CD4-positive, alpha-beta T cell (primary cell): ENCODE data around the gene CPXM1. TPM values are rescaled to one million over a fixed set of nuclear protein-coding genes. Genes with fewer than 3 reads are reported as not detected.

Experiments
- ATAC-seq: fragments of 200-7000 bp; cut with Tn5 transposase; one replicate; pipeline ENCODE4 v1.10.0; 2022; ENCODE audit warnings: mild to moderate bottlenecking; ENCODE audit not compliant: poor library complexity
- CTCF ChIA-PET: fragments of 350-600 bp; sonication (Branson Sonifier 250); formaldehyde crosslinking; loops from one replicate; lab custom pipeline; 2021; ENCODE audit warnings: antibody characterized with exemption, inconsistent platforms; lab: Charles Lee
- POLR2A ChIA-PET: fragments of 350-600 bp; sonication (Branson Sonifier 250); formaldehyde crosslinking; loops from one replicate; lab custom pipeline; 2021; ENCODE audit warnings: antibody characterized with exemption, inconsistent platforms; lab: Charles Lee
- DNase-seq, 14 experiments: peaks; one replicate each; pipeline ENCODE4 v3.0.0-alpha.2; 2013 to 2020; ENCODE audit warnings: mixed read lengths in 2 of 14
- H3K27ac ChIP-seq, 2 donors: one replicate each; pipeline versions ENCODE4 v1.5.1 to v1.7.0; 2013; ENCODE audit warnings: low read length in 2 of 2, low read depth in 1 of 2, mild to moderate bottlenecking in 1 of 2
- H3K27me3 ChIP-seq, 2 experiments: 1 replicate in 1 of 2; 2 replicates in 1 of 2; pipeline versions ENCODE4 v1.6.1 to v1.7.0; 2013; ENCODE audit warnings: low read length in 2 of 2, control low read depth in 1 of 2, mild to moderate bottlenecking in 1 of 2, moderate library complexity in 1 of 2; ENCODE audit not compliant: insufficient read depth in 2 of 2, control insufficient read depth in 1 of 2
- H3K36me3 ChIP-seq: one replicate; pipeline ENCODE4 v1.6.1; 2013; ENCODE audit warnings: low read length, control low read depth; ENCODE audit not compliant: insufficient read depth
- H3K4me1 ChIP-seq: one replicate; pipeline ENCODE4 v1.6.1; 2013; ENCODE audit warnings: low read length, control low read depth; ENCODE audit not compliant: insufficient read depth
- H3K4me3 ChIP-seq: one replicate; pipeline ENCODE4 v1.5.1; 2013; ENCODE audit warnings: mild to moderate bottlenecking, low read length, moderate library complexity
- H3K9me3 ChIP-seq, 2 experiments: 1 replicate in 1 of 2; 2 replicates in 1 of 2; pipeline versions ENCODE4 v1.6.1 to v1.7.0; 2013; ENCODE audit warnings: low read length in 2 of 2, mild to moderate bottlenecking in 2 of 2, control low read depth in 1 of 2, moderate library complexity in 1 of 2; ENCODE audit not compliant: control insufficient read depth in 1 of 2, insufficient read depth in 1 of 2
- H3K27ac Mint-ChIP-seq: one replicate; pipeline ENCODE4 v1.8.0; 2020; ENCODE audit warnings: mixed read lengths
- H3K27me3 Mint-ChIP-seq: one replicate; pipeline ENCODE4 v1.8.0; 2021; ENCODE audit warnings: mixed read lengths
- H3K36me3 Mint-ChIP-seq: one replicate; pipeline ENCODE4 v1.8.0; 2021; ENCODE audit warnings: low read depth, mixed read lengths
- H3K4me1 Mint-ChIP-seq: one replicate; pipeline ENCODE4 v1.8.0; 2021; ENCODE audit warnings: low read depth, mixed read lengths
- H3K4me3 Mint-ChIP-seq: one replicate; pipeline ENCODE4 v1.8.0; 2020; ENCODE audit warnings: mild to moderate bottlenecking, mixed read lengths
- H3K9me3 Mint-ChIP-seq: one replicate; pipeline ENCODE4 v1.8.0; 2020; ENCODE audit warnings: mixed read lengths
- CTCF ChIP-seq: fragments of 200-600 bp; IDR thresholded peaks from one replicate; pipeline ENCODE4 v1.8.0; 2022; ENCODE audit warnings: antibody characterized with exemption, mild to moderate bottlenecking
- intact Hi-C, 2 experiments: fragments of 100-400 bp; cut with DNase I in 1 of 2; cut with micrococcal nuclease in 1 of 2; formaldehyde crosslinking; loops; one replicate each; pipeline versions ENCODE4 v1.15.1 to v1.9.0; 2023 to 2025; cut with DNase I, micrococcal nuclease
- total RNA-seq, 174 experiments: library from RNA in 2 of 174; stranded (reverse) in 2 of 174; gene quantifications; one replicate each; pipeline ENCODE4 v1.2.3 and lab custom pipeline; 2021 to 2026

Gene CPXM1
- total RNA-seq, 2 experiments from 2014 or later = not detected

GRCh38 chr20:2767768-2768631 is 32.4 kb downstream of the CPXM1 start:
- H3K27ac ChIP-seq = no peak overlapping the region
- Mint-ChIP-seq H3K4me3 (no peak overlapping the region), H3K27ac (no peak overlapping the region), H3K27me3 (peaks cover 19% of the 10 kb centered on the region), H3K36me3 (no peaks in the 10 kb centered on the region), H3K9me3 (no peaks in the 10 kb centered on the region), H3K4me1 (no peaks in the 10 kb centered on the region)
- TF ChIP-seq CTCF = no peak
- ATAC-seq (no peak), DNase-seq (no peak)
- intact Hi-C loops = no loop called here
- peaks cover 7 to 11% of the 10 kb centered on the region in 2 experiments for H3K27me3 ChIP-seq
- ChIA-PET POLR2A (no interaction called here), CTCF (no interaction called here)
- H3K9me3 ChIP-seq = peaks cover 0 to 5% of the 10 kb centered on the region in 2 experiments
- peaks cover 5% of the 10 kb centered on the region for H3K4me1 ChIP-seq
- H3K4me3 ChIP-seq = no peak overlapping the region
- H3K36me3 ChIP-seq = no peaks in the 10 kb centered on the region

- no peak overlapping the region for H3K4me3 ChIP-seq
- peaks cover 0 to 3% of the 10 kb centered on the region in 2 experiments for H3K9me3 ChIP-seq
- intact Hi-C loops = no loop called here
- TF ChIP-seq CTCF = no peak
- ChIA-PET POLR2A (no interaction called here), CTCF (no interaction called here)
- Mint-ChIP-seq H3K4me1 (no peaks in the 10 kb centered on the region), H3K27ac (no peak overlapping the region), H3K36me3 (no peaks in the 10 kb centered on the region), H3K4me3 (no peak overlapping the region), H3K9me3 (no peaks in the 10 kb centered on the region), H3K27me3 (peaks cover 23% of the 10 kb centered on the region)
- peaks cover 3 to 6% of the 10 kb centered on the region in 2 experiments for H3K27me3 ChIP-seq
- DNase-seq (no peak), ATAC-seq (no peak)
- H3K27ac ChIP-seq = no peak overlapping the region
- H3K4me1 ChIP-seq = no peaks in the 10 kb centered on the region
- no peaks in the 10 kb centered on the region for H3K36me3 ChIP-seq
These were observed 37.2 kb downstream of the CPXM1 start for GRCh38 chr20:2763186-2763585.

- Mint-ChIP-seq H3K36me3 (no peaks in the 10 kb centered on the region), H3K4me3 (no peak overlapping the region), H3K27ac (no peak overlapping the region), H3K4me1 (no peaks in the 10 kb centered on the region), H3K27me3 (peaks cover 24% of the 10 kb centered on the region), H3K9me3 (no peaks in the 10 kb centered on the region)
- intact Hi-C loops = no loop called here
- H3K4me3 ChIP-seq = no peak overlapping the region
- ATAC-seq = no peak
- DNase-seq = no peak
- H3K9me3 ChIP-seq = no peaks in the 10 kb centered on the region
- no peak overlapping the region for H3K27ac ChIP-seq
- no peaks in the 10 kb centered on the region for H3K36me3 ChIP-seq
- POLR2A ChIA-PET = no interaction called here
- no peaks in the 10 kb centered on the region for H3K4me1 ChIP-seq
- CTCF ChIA-PET = no interaction called here
- TF ChIP-seq CTCF = no peak
- H3K27me3 ChIP-seq = peaks cover under 1 to 10% of the 10 kb centered on the region in 2 experiments
These were observed 37.8 kb downstream of the CPXM1 start for GRCh38 chr20:2762578-2763131.
